Adrenal gland (tissue), 5 donors: ENCODE measurements around the gene AGPS.

Source experiments
- CTCF ChIP-seq, 6 experiments: fragments of 450-650 bp in 4 of 6; fragments of 200-600 bp in 2 of 6; sonication (generic) in 1 of 6; IDR thresholded peaks; 1 replicate in 5 of 6; 2 replicates in 1 of 6; pipeline versions ENCODE4 v1.5.1 to v1.8.0; 2016 to 2021; ENCODE audit warnings: antibody characterized with exemption in 6 of 6, mild to moderate bottlenecking in 2 of 6, moderate library complexity in 1 of 6
- POLR2A ChIP-seq, 2 donors: fragments of 450-650 bp; IDR thresholded peaks; one replicate each; pipeline ENCODE4 v1.6.1; 2017; ENCODE audit warnings: antibody characterized with exemption in 2 of 2, mild to moderate bottlenecking in 2 of 2, moderate library complexity in 1 of 2
- donor health status: DM: no; HTN: no; CAD: no.

GRCh38 chr2:177422271-177422670, 29.7 kb downstream of the AGPS start:
- no peak for TF ChIP-seq CTCF (IDR thresholded peaks at IDR 0.05)
- TF ChIP-seq POLR2A (IDR thresholded peaks at IDR 0.05), result no peak
